Right atrium auricular region (tissue), 2 donors: ENCODE data around the gene FNDC11. TPM values are rescaled to one million over a fixed set of nuclear protein-coding genes. Genes with fewer than 3 reads are reported as not detected.

ENCODE experiments used
- DNase-seq: peaks from one replicate; pipeline ENCODE4 v3.0.0-alpha.2; 2019; ENCODE audit warnings: low spot score
- H3K27ac ChIP-seq, 2 donors: fragments of 200-600 bp; sonication (generic); 1 replicate in 1 of 2; 2 replicates in 1 of 2; pipeline ENCODE4 v1.5.1; 2016 to 2019
- H3K27me3 ChIP-seq, 2 donors: fragments of 200-600 bp; sonication (generic); one replicate each; pipeline versions ENCODE4 v1.5.1 to v1.6.0; 2017 to 2019
- H3K36me3 ChIP-seq: fragments of 200-600 bp; sonication (generic); one replicate; pipeline ENCODE4 v1.5.1; 2016
- H3K4me1 ChIP-seq, 2 donors: fragments of 200-600 bp; sonication (generic); one replicate each; pipeline versions ENCODE4 v1.5.1 to v1.6.0; 2017 to 2019
- H3K4me3 ChIP-seq, 2 donors: fragments of 200-600 bp; sonication (generic); 1 replicate in 1 of 2; 2 replicates in 1 of 2; pipeline ENCODE4 v1.5.1; 2017 to 2019; ENCODE audit warnings: mild to moderate bottlenecking in 1 of 2, moderate library complexity in 1 of 2
- H3K9me3 ChIP-seq, 2 donors: fragments of 200-600 bp; sonication (generic); one replicate each; pipeline ENCODE4 v1.5.1; 2019
- total RNA-seq, 2 donors: library from RNA; depleted of rRNA; stranded (reverse); fragments of >200 nt; gene quantifications; one replicate each; pipeline ENCODE4 v1.1.0, GENCODE V29; 2016
- TF ChIP-seq, protein P1 (sequence below), 2 donors: fragments of 200-600 bp; sonication (generic); IDR thresholded peaks; one replicate each; pipeline ENCODE4 v1.5.1; 2019; ENCODE audit warnings: antibody characterized with exemption in 2 of 2

FNDC11 gene
- total RNA-seq, 2 donors from 2014 or later, result not detected

DNA sequence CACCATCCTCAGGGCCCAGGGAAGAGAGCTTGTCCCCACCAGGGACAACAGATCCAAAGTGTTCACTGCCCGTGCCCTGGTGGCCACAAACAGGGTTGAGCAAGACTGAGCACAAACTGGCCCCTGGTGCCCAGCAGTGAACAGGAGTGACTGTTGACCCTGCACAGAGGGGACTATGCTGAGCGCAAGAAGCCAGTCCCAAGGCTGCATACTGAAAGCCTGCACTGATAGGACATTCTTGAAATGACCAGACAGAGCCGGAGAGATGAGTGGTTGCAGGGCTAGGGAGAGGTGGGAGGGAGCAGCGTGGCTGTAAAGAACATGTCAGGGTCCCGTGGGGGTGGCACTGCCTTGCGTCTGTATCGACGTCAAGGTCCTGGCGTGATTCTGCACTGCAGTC, 2.9 kb upstream of the FNDC11 start:
- H3K4me3 ChIP-seq, result no peak overlapping the region
- H3K9me3 ChIP-seq, result no peaks in the 10 kb centered on the region
- no peaks in the 10 kb centered on the region for H3K27me3 ChIP-seq
- TF ChIP-seq, protein P1, sequence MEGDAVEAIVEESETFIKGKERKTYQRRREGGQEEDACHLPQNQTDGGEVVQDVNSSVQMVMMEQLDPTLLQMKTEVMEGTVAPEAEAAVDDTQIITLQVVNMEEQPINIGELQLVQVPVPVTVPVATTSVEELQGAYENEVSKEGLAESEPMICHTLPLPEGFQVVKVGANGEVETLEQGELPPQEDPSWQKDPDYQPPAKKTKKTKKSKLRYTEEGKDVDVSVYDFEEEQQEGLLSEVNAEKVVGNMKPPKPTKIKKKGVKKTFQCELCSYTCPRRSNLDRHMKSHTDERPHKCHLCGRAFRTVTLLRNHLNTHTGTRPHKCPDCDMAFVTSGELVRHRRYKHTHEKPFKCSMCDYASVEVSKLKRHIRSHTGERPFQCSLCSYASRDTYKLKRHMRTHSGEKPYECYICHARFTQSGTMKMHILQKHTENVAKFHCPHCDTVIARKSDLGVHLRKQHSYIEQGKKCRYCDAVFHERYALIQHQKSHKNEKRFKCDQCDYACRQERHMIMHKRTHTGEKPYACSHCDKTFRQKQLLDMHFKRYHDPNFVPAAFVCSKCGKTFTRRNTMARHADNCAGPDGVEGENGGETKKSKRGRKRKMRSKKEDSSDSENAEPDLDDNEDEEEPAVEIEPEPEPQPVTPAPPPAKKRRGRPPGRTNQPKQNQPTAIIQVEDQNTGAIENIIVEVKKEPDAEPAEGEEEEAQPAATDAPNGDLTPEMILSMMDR (IDR thresholded peaks at IDR 0.05), result no peak
- no peak for DNase-seq
- H3K36me3 ChIP-seq, result no peaks in the 10 kb centered on the region
- H3K4me1 ChIP-seq, result peaks cover 0 to 19% of the 10 kb centered on the region in 2 donors
- no peak overlapping the region for H3K27ac ChIP-seq

GRCh38 chr20:63552481-63553249, 1.3 kb upstream of the FNDC11 start:
- Histone ChIP-seq H3K36me3 (no peaks in the 10 kb centered on the region), H3K4me3 (no peak overlapping the region), H3K4me1 (peaks cover 0 to 19% of the 10 kb centered on the region in 2 donors), H3K27me3 (no peaks in the 10 kb centered on the region), H3K9me3 (no peaks in the 10 kb centered on the region), H3K27ac (no peak overlapping the region)
- no peak for DNase-seq
- TF ChIP-seq, protein P1 (IDR thresholded peaks at IDR 0.05), result no peak

DNA sequence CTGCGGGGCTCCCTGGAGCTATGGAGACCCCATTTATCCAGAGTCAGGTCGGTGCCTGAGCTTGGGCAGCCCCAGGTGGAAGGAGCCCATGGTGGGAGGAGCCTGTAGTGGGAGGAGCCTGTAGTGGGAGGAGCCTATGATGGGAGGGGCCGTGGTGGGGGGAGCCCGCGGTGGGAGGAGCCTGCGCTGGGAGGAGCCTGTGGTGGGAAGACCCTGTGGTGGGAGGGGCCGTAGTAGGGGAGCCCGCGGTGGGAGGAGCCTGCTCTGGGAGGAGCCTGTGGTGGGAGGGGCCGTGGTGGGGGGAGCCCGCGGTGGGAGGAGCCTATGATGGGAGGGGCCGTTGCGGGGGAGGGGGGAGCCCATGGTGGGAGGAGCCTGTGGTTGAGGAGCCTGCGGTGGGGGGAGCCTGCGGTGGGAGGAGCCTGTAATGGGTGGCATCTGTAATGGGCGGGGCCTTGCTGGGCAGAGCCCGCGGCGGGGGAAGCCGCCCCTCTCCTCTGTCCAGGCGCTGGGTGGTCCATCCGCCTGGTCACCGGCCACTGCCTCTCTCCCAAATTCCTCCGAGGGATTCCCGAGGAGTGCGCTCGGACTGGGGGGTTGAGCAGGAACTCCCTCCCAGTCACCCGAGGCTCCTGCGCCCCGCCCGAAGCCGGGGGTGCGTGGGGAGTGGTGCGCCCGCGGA, 567 bp upstream of the FNDC11 start:
- Histone ChIP-seq H3K27me3 (no peaks in the 10 kb centered on the region), H3K27ac (no peak overlapping the region)

DNA sequence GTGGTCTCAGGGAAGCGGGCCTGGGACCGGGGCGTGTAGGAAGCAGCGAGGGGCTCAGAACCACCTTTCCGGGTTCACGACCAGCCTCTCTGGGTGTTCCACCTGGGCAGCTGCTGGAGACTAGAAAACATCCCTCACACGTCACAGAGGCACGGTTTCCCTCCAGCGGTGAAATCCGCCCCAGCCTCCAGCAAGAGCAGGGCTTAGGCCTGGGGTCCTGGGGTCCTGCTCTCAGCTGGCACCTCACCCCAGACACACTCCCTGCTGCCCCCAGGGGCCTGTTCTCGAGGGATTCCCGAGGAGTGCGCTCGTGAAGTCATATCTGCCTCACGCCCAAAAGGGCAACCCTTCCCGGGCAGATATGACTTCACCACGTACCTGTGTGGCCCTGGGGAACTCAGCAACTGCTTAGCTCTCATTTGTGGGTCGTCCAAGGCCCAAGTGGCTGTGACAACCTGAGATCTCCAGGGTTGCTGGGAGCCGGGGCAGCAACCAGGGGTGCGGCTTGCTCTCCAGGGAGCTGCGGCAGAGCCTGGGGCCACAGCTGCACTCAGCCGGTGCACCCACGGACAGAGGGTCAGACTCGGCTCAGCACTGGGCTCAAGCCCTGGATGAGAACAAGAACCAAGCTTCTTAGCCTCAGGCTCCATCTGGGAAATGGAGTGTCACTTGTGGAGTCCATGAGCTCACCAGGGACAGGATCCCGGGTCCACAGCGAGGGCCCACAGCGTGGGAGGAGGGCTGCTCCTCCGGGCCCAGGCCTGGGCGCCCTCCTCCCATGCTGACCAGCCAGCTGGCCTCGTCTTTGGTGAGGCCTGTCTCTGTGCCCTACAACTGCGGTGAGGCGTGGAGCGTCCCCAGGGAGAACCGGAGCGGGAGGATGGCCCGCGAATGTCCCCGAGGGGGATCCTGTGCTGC, 661 bp downstream of the FNDC11 start:
- H3K36me3 ChIP-seq, result peaks cover 4% of the 10 kb centered on the region
- H3K27me3 ChIP-seq, result no peaks in the 10 kb centered on the region
- peaks cover 0 to 19% of the 10 kb centered on the region in 2 donors for H3K4me1 ChIP-seq
- no peak overlapping the region for H3K27ac ChIP-seq
- H3K4me3 ChIP-seq, result peak overlapping the region in 1 of 2 donors; percentile 57
- TF ChIP-seq, protein P1 (IDR thresholded peaks at IDR 0.05), result no peak
- DNase-seq, result no peak
- H3K9me3 ChIP-seq, result no peaks in the 10 kb centered on the region

More for the DNA sequence above, 567 bp upstream of the FNDC11 start:
- TF ChIP-seq, protein P1 (IDR thresholded peaks at IDR 0.05), result no peak
- DNase-seq, result peak; percentile 80
- Histone ChIP-seq H3K4me3 (peak overlapping the region; percentile 57 to 58), H3K9me3 (no peaks in the 10 kb centered on the region), H3K36me3 (no peaks in the 10 kb centered on the region), H3K4me1 (peaks cover 0 to 19% of the 10 kb centered on the region in 2 donors)

DNA sequence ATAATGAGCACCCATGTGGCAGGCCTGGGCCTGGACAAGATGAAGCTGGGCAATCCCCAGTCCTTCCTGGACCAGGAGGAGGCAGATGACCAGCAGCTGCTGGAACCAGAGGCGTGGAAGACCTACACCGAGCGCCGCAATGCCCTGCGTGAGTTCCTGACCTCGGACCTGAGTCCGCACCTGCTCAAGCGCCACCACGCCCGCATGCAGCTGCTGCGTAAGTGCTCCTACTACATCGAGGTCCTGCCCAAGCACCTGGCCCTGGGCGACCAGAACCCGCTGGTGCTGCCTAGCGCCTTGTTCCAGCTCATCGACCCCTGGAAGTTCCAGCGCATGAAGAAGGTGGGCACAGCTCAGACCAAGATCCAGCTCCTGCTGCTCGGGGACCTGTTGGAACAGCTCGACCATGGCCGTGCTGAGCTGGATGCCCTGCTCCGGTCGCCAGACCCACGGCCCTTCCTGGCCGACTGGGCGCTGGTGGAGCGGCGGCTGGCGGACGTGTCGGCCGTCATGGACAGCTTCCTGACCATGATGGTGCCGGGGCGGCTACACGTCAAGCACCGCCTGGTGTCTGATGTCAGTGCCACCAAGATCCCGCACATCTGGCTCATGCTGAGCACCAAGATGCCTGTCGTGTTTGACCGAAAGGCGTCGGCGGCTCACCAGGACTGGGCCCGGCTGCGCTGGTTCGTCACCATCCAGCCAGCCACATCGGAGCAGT, 1.9 kb downstream of the FNDC11 start:
- Histone ChIP-seq H3K9me3 (no peaks in the 10 kb centered on the region), H3K4me1 (peaks cover 0 to 19% of the 10 kb centered on the region in 2 donors), H3K36me3 (peaks cover 16% of the 10 kb centered on the region), H3K4me3 (no peak overlapping the region), H3K27ac (no peak overlapping the region), H3K27me3 (no peaks in the 10 kb centered on the region)
- no peak for DNase-seq
- TF ChIP-seq, protein P1 (IDR thresholded peaks at IDR 0.05), result no peak
